ENCODE results near the gene DBET.
"Not testable (repeated sequence)": the region's sequence is repeated elsewhere in the genome, so short reads cannot be mapped to it uniquely, and the experiment has no call there.

Gene DBET

GRCh38 chr4:190017357-190018200 is 46.7 kb upstream of the DBET start:
- Histone ChIP-seq H3K4me3 (ENCODE audit: severe bottlenecking) (no peak overlapping the region), H3K27me3 (ENCODE audit: insufficient read depth, poor library complexity, severe bottlenecking) (peaks cover 78% of the 10 kb centered on the region), H3K36me3 (ENCODE audit: low read depth) (no peaks in the 10 kb centered on the region), H3K27ac (ENCODE audit: poor library complexity, severe bottlenecking) (no peak overlapping the region), H3K9me3 (ENCODE audit: severe bottlenecking) (no peaks in the 10 kb centered on the region), H3K4me1 (ENCODE audit: insufficient read depth, poor library complexity, severe bottlenecking) (no peaks in the 10 kb centered on the region)
- ATAC-seq (ENCODE audit: low read depth) (no peak), DNase-seq (ENCODE audit: low spot score) (no peak)
- no peak for TF ChIP-seq CTCF (IDR thresholded peaks at IDR 0.05; ENCODE audit: poor library complexity, severe bottlenecking)

GRCh38 chr4:190018201-190018920 is 45.9 kb upstream of the DBET start:
- no peak for TF ChIP-seq CTCF (IDR thresholded peaks at IDR 0.05; ENCODE audit: poor library complexity, severe bottlenecking)
- DNase-seq (ENCODE audit: low spot score) (no peak), ATAC-seq (ENCODE audit: low read depth) (no peak)
- no peaks in the 10 kb centered on the region for H3K9me3 ChIP-seq (ENCODE audit: severe bottlenecking)
- peaks cover 83% of the 10 kb centered on the region for H3K27me3 ChIP-seq (ENCODE audit: insufficient read depth, poor library complexity, severe bottlenecking)
- H3K36me3 ChIP-seq (ENCODE audit: low read depth), result no peaks in the 10 kb centered on the region
- H3K4me3 ChIP-seq (ENCODE audit: severe bottlenecking), result no peak overlapping the region
- H3K27ac ChIP-seq (ENCODE audit: poor library complexity, severe bottlenecking), result no peak overlapping the region
- H3K4me1 ChIP-seq (ENCODE audit: insufficient read depth, poor library complexity, severe bottlenecking), result no peaks in the 10 kb centered on the region

DNA sequence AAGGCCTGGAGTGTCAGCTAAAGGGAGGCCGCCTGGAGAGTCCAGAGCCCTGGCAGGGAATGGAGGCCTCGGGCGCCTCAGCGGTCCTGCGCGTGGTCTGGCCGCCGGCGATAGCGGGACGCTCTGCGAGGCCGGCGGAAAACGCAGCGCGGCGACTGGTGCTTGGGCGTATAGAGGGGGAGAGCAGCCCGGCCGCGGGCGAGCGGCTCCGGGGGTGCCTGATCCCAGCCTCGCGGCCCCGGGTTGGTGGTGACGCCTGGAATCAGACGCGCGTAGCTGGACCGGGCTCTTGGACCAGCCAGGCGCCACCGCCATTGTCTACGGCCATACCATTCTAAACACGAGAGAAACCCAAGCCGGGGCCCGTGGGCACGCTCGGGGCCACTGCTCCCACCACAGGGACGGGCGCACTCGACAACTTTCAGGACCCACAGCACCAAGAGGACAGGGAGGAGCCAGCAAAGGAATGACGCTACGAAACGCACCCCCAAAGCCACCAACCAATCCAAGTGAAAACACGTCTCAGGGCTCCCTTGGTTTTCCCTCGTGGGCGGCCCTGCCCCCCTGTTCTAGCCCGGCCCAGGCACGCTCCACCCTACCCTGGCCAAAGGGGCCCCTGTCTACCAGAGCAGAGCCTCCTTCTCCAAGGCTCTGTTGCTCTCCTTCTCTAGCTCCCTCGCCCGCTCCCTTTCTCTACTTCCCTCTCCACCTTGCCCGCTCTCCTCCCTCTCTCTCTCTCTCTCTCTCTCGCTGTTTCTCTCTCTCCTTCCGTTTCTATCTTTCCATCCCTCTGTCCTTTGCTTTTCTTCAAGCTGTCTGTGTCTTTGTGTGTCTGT is 45.1 kb upstream of the DBET start:
- Histone ChIP-seq H3K4me3 (ENCODE audit: severe bottlenecking) (no peak overlapping the region), H3K27me3 (ENCODE audit: insufficient read depth, poor library complexity, severe bottlenecking) (peaks cover 82% of the 10 kb centered on the region), H3K27ac (ENCODE audit: poor library complexity, severe bottlenecking) (no peak overlapping the region), H3K9me3 (ENCODE audit: severe bottlenecking) (no peaks in the 10 kb centered on the region), H3K36me3 (ENCODE audit: low read depth) (no peaks in the 10 kb centered on the region), H3K4me1 (ENCODE audit: insufficient read depth, poor library complexity, severe bottlenecking) (no peaks in the 10 kb centered on the region)
- DNase-seq (ENCODE audit: low spot score) (no peak), ATAC-seq (ENCODE audit: low read depth) (no peak)
- TF ChIP-seq CTCF (IDR thresholded peaks at IDR 0.05; ENCODE audit: poor library complexity, severe bottlenecking), result no peak

DNA sequence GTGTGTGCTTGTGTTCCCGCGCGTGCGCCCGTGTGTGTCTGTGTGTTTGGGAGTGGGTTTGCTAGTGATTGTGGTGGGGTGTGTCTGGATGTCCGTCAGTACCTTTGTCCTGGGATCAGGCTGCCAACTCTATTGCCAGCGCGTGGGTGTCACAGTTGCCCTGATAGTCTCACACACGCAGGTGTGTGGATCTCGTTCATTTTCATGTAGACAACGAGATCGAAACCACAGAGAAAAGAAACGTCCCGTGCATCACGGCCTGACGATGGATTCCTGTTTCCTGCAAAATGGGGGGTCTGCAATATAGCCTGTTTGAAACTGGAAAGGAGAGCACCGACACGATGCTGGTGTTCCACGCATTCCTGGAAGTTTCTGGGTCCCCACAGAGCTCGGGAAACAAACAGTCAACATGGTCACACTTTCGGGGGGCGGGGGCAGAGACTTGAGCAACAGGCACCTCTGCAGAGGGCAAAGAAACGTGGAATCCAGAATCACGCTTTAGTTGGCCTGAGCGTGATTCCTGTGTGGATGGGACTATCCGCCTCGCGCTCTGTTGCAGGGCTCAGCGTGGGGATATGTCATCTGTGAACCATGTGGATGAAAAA is 44.3 kb upstream of the DBET start:
- H3K27me3 ChIP-seq (ENCODE audit: insufficient read depth, poor library complexity, severe bottlenecking), result peaks cover 75% of the 10 kb centered on the region
- H3K9me3 ChIP-seq (ENCODE audit: severe bottlenecking); H3K27ac ChIP-seq (ENCODE audit: poor library complexity, severe bottlenecking); H3K36me3 ChIP-seq (ENCODE audit: low read depth); H3K4me1 ChIP-seq (ENCODE audit: insufficient read depth, poor library complexity, severe bottlenecking); H3K4me3 ChIP-seq (ENCODE audit: severe bottlenecking); DNase-seq (ENCODE audit: low spot score); ATAC-seq (ENCODE audit: low read depth): not testable (repeated sequence)

Measured in RWPE2 (cell line).